NT2/D1 (cell line): ENCODE measurements around the gene NCR3LG1.

Source experiments
- YY1 ChIP-seq: IDR thresholded peaks from 2 replicates; pipeline ENCODE4 v1.6.1; 2011; ENCODE audit not compliant: insufficient read length, insufficient read depth
- ZNF274 ChIP-seq: IDR thresholded peaks from 2 replicates; pipeline ENCODE4 v1.6.1; 2011; ENCODE audit warnings: mild to moderate bottlenecking, low read depth, low read length

DNA sequence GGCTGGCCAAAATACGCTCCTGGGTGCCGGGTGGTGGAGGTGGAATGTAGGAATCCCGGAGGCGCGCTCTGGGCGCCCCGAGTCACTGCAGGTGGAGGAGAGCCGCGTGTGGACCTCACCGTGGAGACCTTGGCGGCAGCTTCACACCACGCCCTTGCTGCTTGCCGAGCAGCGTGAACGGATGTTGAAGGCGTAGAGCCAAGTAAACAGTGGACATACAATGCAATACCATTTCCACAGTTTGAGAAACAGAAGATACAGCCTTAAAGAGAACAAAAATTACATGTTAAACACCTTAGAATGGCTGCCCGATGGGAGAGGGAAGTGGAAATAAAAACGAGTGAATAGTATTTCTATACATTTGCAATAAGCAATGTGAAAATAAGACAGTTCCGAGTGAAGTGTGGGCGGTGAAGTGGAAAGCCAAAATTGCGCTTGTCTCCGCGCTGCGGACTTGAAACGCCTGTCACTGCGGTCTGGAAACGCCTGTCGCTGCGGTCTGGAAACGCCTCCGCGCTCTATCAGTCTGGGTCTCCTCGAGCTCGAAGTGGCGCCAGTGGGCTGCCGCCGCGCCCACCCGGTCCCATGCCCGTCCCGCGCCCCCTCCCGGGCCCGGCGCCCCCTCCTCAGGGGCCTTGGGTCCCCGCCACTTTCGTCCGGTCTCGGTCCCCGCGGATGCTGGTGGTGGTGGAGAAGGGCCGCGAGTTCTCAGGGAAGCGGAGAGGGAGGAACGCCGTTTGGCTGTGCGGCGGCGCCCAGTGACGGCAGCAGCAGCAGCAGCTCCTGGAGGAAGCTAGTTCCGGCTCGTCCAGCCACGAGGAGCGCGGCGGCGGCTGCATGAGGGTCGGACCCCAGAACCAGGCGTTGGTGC is 1.6 kb downstream of the NCR3LG1 start:
- TF ChIP-seq YY1 (no peak), ZNF274 (no peak)
